Stomach smooth muscle (tissue), 2 donors: ENCODE data around the gene PLCH2.

Experiments
- H3K27ac ChIP-seq: one replicate; pipeline ENCODE4 v1.7.0; 2013; ENCODE audit warnings: mild to moderate bottlenecking, low read length, inconsistent platforms
- H3K27me3 ChIP-seq, 2 donors: one replicate each; pipeline ENCODE4 v1.7.0; 2013; ENCODE audit warnings: low read length in 2 of 2; ENCODE audit not compliant: insufficient read depth in 2 of 2, control insufficient read depth in 1 of 2
- H3K36me3 ChIP-seq, 2 donors: one replicate each; pipeline ENCODE4 v1.7.0; 2013; ENCODE audit warnings: low read length in 2 of 2; ENCODE audit not compliant: control insufficient read depth in 2 of 2, insufficient read depth in 2 of 2
- H3K4me1 ChIP-seq: one replicate; pipeline ENCODE4 v1.7.0; 2013; ENCODE audit warnings: low read length; ENCODE audit not compliant: control insufficient read depth, insufficient read depth
- H3K4me3 ChIP-seq, 2 donors: one replicate each; pipeline ENCODE4 v1.7.0; 2013; ENCODE audit warnings: low read length in 2 of 2
- H3K9ac ChIP-seq, 2 donors: one replicate each; pipeline ENCODE4 v1.7.0; 2013; ENCODE audit warnings: low read length in 2 of 2, mild to moderate bottlenecking in 1 of 2
- H3K9me3 ChIP-seq, 2 donors: one replicate each; pipeline ENCODE4 v1.7.0; 2013; ENCODE audit warnings: low read length in 2 of 2; ENCODE audit not compliant: control insufficient read depth in 2 of 2
- donor health status: healthy.
- donor health status: Pancreatic carcinoma.

PLCH2 gene

GRCh38 chr1:2476061-2476999 is at the start of gene PLCH2:
TSS of gene PLCH2 (plus strand) at chr1:2476289. CDS start at chr1:2476589, 300 bp downstream.
- Histone ChIP-seq H3K27ac (no peak within 1 kb of the TSS), H3K27me3 (peaks cover 0 to 3% of the 10 kb centered on the region in 2 donors), H3K4me3 (no peak within 1 kb of the TSS), H3K9ac (no peak within 1 kb of the TSS), H3K4me1 (no peaks in the 10 kb centered on the region), H3K9me3 (no peaks in the 10 kb centered on the region), H3K36me3 (no peaks in the 10 kb centered on the region)

- Histone ChIP-seq H3K36me3 (no peaks in the 10 kb centered on the region), H3K9ac (no peak overlapping the region), H3K27ac (no peak overlapping the region), H3K4me1 (no peaks in the 10 kb centered on the region), H3K4me3 (no peak overlapping the region), H3K27me3 (peaks cover 6 to 15% of the 10 kb centered on the region in 2 donors), H3K9me3 (peaks cover 5 to 12% of the 10 kb centered on the region in 2 donors)
These were observed 49.5 kb upstream of the PLCH2 start for GRCh38 chr1:2426540-2426939.

- Histone ChIP-seq H3K9ac (no peak overlapping the region), H3K27me3 (peaks cover 10 to 17% of the 10 kb centered on the region in 2 donors), H3K4me1 (no peaks in the 10 kb centered on the region), H3K36me3 (no peaks in the 10 kb centered on the region), H3K4me3 (no peak overlapping the region), H3K27ac (no peak overlapping the region), H3K9me3 (peaks cover 5 to 12% of the 10 kb centered on the region in 2 donors)
These were observed 49.0 kb upstream of the PLCH2 start for GRCh38 chr1:2427051-2427450.

- Histone ChIP-seq H3K4me3 (no peak overlapping the region), H3K36me3 (no peaks in the 10 kb centered on the region), H3K27me3 (peaks cover 12 to 23% of the 10 kb centered on the region in 2 donors), H3K9ac (no peak overlapping the region), H3K4me1 (no peaks in the 10 kb centered on the region), H3K9me3 (peaks cover 5 to 10% of the 10 kb centered on the region in 2 donors), H3K27ac (no peak overlapping the region)
These were observed 48.1 kb upstream of the PLCH2 start for GRCh38 chr1:2427976-2428375.

GRCh38 chr1:2428490-2428889 is 47.6 kb upstream of the PLCH2 start:
- H3K36me3 ChIP-seq, result no peaks in the 10 kb centered on the region
- H3K27me3 ChIP-seq, result peaks cover 15 to 28% of the 10 kb centered on the region in 2 donors
- no peak overlapping the region for H3K27ac ChIP-seq
- H3K9ac ChIP-seq, result no peak overlapping the region
- no peak overlapping the region for H3K4me3 ChIP-seq
- peaks cover 2 to 5% of the 10 kb centered on the region in 2 donors for H3K9me3 ChIP-seq
- H3K4me1 ChIP-seq, result no peaks in the 10 kb centered on the region

- no peak overlapping the region for H3K27ac ChIP-seq
These were observed 46.1 kb upstream of the PLCH2 start for GRCh38 chr1:2429780-2430591.

GRCh38 chr1:2430592-2430973 is 45.5 kb upstream of the PLCH2 start:
- H3K4me1 ChIP-seq, result no peaks in the 10 kb centered on the region

More at GRCh38 chr1:2429780-2430591, 46.1 kb upstream of the PLCH2 start:
- Histone ChIP-seq H3K4me3 (no peak overlapping the region), H3K27me3 (peaks cover 20 to 28% of the 10 kb centered on the region in 2 donors), H3K36me3 (no peaks in the 10 kb centered on the region), H3K4me1 (no peaks in the 10 kb centered on the region), H3K9me3 (peaks cover 0 to 3% of the 10 kb centered on the region in 2 donors), H3K9ac (no peak overlapping the region)

GRCh38 chr1:2431103-2431502 is 45.0 kb upstream of the PLCH2 start:
- H3K4me3 ChIP-seq, result no peak overlapping the region
- H3K27me3 ChIP-seq, result peaks cover 20 to 28% of the 10 kb centered on the region in 2 donors
- no peaks in the 10 kb centered on the region for H3K36me3 ChIP-seq
- no peak overlapping the region for H3K27ac ChIP-seq
- H3K4me1 ChIP-seq, result no peaks in the 10 kb centered on the region
- no peak overlapping the region for H3K9ac ChIP-seq
- peaks cover 0 to 3% of the 10 kb centered on the region in 2 donors for H3K9me3 ChIP-seq

More at GRCh38 chr1:2430592-2430973, 45.5 kb upstream of the PLCH2 start:
- H3K36me3 ChIP-seq, result no peaks in the 10 kb centered on the region
- peaks cover 20 to 28% of the 10 kb centered on the region in 2 donors for H3K27me3 ChIP-seq
- H3K9me3 ChIP-seq, result peaks cover 0 to 3% of the 10 kb centered on the region in 2 donors
- no peak overlapping the region for H3K9ac ChIP-seq
- H3K4me3 ChIP-seq, result no peak overlapping the region
- H3K27ac ChIP-seq, result no peak overlapping the region

GRCh38 chr1:2431518-2431917 is 44.6 kb upstream of the PLCH2 start:
- peaks cover 20 to 28% of the 10 kb centered on the region in 2 donors for H3K27me3 ChIP-seq
- peaks cover 0 to 3% of the 10 kb centered on the region in 2 donors for H3K9me3 ChIP-seq
- no peak overlapping the region for H3K27ac ChIP-seq
- H3K4me3 ChIP-seq, result no peak overlapping the region
- H3K9ac ChIP-seq, result no peak overlapping the region
- no peaks in the 10 kb centered on the region for H3K36me3 ChIP-seq
- no peaks in the 10 kb centered on the region for H3K4me1 ChIP-seq

- H3K36me3 ChIP-seq, result no peaks in the 10 kb centered on the region
- no peaks in the 10 kb centered on the region for H3K4me1 ChIP-seq
- no peak overlapping the region for H3K27ac ChIP-seq
- no peak overlapping the region for H3K4me3 ChIP-seq
- peaks cover 20 to 25% of the 10 kb centered on the region in 2 donors for H3K27me3 ChIP-seq
- H3K9ac ChIP-seq, result no peak overlapping the region
- peaks cover 0 to 3% of the 10 kb centered on the region in 2 donors for H3K9me3 ChIP-seq
These were observed 43.6 kb upstream of the PLCH2 start for GRCh38 chr1:2432441-2432844.
